ENCODE results near the gene RXFP4.
"Not testable (repeated sequence)": the region's sequence is repeated elsewhere in the genome, so short reads cannot be mapped to it uniquely, and the experiment has no call there.

The RXFP4 gene

DNA sequence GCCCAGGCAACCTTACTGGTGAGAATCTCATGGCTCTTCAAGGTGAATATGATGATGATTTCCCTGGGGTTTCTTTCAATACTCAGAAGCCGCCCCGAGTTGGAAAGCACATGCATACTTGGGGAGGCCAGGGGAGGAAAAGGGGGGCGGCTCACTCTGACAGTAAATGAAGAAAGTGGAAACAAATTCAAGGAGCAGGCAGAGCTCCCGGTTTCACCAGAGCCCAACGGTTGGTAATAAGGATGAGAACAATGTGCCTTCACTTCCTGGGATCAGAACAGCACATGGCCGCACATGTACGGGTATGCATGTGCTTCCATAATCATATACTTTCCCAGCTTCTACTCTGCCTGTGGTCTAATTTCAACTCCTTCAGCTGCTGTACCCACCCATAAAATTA lies 40.7 kb downstream of the RXFP4 start:
- H3K36me3 Mint-ChIP-seq (ENCODE audit: low read depth) = peaks cover 40% of the 10 kb centered on the region
- no peaks in the 10 kb centered on the region for H3K9me3 Mint-ChIP-seq
- H3K27ac Mint-ChIP-seq = peak overlapping the region; percentile 93
- intact Hi-C loops (cut with micrococcal nuclease) = no loop called here
- peaks cover 62% of the 10 kb centered on the region for H3K4me1 Mint-ChIP-seq (ENCODE audit: low read depth)
- H3K27me3 Mint-ChIP-seq = no peaks in the 10 kb centered on the region
- H3K4me3 Mint-ChIP-seq = peak overlapping the region; percentile 11

DNA sequence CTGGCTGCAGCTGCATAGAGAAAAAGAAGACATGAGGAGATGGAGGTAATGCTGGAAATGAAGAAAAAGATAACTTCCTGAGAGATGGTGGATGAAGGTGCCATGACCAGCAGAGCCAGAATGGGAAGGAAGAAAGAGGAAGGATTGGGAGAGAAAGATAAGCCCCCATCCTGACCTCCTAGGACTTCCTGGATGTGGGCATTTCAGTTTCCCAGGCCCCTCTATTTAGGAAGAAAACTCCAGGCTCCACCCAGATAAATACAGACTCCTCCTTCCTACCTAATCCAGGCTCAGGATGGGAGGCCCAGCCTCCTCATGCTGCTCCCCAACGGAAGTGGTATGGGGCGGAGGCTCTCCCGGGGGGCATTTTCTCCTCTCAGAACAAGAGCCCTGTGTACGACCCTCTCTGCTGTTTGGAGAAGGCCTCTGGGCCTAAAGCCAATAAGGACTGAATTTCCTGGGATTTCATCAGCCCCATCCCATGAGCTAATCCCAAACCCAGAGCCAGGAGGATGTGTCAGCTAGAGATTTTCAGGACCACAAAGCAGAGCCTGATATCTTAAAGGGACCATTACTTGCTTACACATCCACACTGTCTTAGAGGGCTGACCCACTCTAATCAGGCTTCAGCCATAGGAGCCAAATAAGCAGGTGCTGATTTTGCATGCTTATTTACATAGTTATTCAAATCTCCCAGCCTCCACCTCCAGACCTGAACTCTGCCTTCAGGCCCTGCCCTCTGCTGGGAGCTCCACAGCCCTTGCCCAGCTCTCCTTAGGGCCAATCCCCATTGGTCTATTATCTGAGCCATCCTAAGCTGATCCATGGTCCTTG lies 42.0 kb downstream of the RXFP4 start:
- intact Hi-C loops (cut with micrococcal nuclease) = no loop called here
- H3K9me3 Mint-ChIP-seq = no peaks in the 10 kb centered on the region
- peaks cover 27% of the 10 kb centered on the region for H3K36me3 Mint-ChIP-seq (ENCODE audit: low read depth)
- H3K4me1 Mint-ChIP-seq (ENCODE audit: low read depth) = peaks cover 71% of the 10 kb centered on the region
- H3K27ac Mint-ChIP-seq = peak overlapping the region; percentile 93
- H3K4me3 Mint-ChIP-seq = no peak overlapping the region
- H3K27me3 Mint-ChIP-seq = no peaks in the 10 kb centered on the region

DNA sequence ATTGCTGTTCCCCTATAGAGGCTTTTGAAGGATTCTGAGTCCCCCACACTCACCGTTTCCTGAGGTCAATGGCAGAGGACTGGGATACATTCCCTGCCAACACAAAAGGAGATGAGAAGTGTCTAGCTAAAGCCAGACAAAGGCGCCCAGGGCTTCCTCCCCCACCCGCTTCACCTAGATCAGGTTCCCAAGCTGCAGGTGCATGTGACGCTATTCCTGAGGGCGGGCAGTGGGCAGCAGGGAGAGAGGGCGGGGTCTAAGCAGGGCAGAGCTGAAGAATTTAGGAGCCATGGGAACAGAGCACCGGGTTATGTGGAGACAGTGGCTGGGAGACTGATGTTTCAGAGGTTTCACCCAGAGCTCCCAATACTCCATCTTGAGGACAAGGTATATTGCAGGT lies 42.9 kb downstream of the RXFP4 start:
- no peaks in the 10 kb centered on the region for H3K9me3 Mint-ChIP-seq
- H3K27ac Mint-ChIP-seq = no peak overlapping the region
- no peaks in the 10 kb centered on the region for H3K27me3 Mint-ChIP-seq
- peaks cover 17% of the 10 kb centered on the region for H3K36me3 Mint-ChIP-seq (ENCODE audit: low read depth)
- peaks cover 75% of the 10 kb centered on the region for H3K4me1 Mint-ChIP-seq (ENCODE audit: low read depth)
- H3K4me3 Mint-ChIP-seq = no peak overlapping the region
- intact Hi-C loops (cut with micrococcal nuclease) = no loop called here

DNA sequence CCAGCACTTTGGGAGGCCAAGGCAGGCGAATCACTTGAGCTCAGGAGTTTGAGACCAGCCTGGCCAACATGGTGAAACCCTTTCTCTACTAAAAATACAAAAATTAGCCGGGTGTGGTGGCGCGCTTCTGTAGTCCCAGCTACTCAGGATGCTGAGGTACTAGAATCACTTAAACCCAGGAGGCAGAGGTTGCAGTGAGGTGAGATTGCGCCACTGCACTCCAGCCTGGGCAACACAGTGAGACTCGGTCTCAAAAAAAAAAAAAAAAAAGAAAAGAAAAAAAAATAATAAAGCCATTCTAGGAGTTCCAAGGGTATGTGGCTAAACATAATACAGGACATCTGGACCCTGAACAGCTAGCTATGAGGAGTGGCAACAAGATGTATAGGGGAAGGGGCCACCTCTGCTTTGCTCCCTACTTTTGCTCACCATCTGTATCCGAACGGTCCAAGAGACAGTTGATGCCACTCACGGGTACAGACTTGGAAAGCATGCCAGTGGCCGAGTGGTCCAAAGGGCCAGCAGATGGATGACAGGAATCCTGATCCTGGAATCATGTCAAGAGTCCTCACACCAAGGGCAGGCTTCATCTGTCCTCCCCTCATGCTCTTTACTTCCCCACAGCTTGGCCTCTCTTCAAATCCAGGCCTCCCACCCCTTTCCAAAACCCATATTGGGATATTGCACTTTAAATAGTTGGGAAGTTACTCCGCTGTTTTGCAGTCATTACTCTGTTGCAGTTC lies 43.6 kb downstream of the RXFP4 start:
- intact Hi-C loops (cut with micrococcal nuclease); H3K9me3 Mint-ChIP-seq; H3K27me3 Mint-ChIP-seq; H3K27ac Mint-ChIP-seq; H3K4me3 Mint-ChIP-seq: not testable (repeated sequence)
- H3K4me1 Mint-ChIP-seq (ENCODE audit: low read depth) = peaks cover 75% of the 10 kb centered on the region
- H3K36me3 Mint-ChIP-seq (ENCODE audit: low read depth) = peaks cover 10% of the 10 kb centered on the region

DNA sequence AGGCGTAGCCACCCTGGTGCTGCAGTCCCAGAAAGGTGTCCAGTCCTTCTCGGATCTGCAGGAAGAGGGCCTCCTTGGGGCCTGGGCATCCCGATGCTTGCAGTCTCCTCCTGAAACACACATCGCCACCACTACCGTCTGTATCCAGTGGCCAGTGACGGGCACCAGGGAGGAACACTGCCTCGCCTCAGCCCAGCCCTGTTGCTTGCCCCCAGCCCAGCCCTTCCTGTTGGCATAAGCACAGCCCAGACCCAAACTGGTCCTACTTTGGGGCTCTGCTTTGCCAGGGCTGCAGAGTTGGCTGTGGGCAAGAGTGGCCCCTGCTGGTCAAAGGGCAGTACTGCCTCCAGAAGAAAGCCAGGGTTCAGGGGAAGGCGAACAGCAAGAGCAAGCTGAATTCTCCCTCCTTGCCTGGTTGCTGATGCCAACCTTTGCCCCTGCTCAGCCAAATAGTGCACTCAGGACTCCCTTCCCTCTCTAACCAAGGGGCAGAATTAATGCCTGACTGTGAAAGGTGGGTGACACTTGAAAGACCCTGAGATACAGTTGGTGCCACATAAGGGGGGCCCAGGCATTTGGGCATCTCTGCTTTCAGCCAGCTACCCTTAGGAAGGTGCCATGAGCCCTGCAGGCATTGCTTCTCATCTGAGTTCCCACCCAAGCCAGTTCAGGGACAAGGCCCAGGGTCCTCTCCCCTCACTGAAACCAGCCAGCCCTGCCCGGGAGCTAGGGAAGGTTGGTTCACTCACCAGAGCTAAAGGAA lies 48.0 kb downstream of the RXFP4 start:
- Mint-ChIP-seq H3K27ac (peak overlapping the region; percentile 84), H3K9me3 (no peaks in the 10 kb centered on the region), H3K27me3 (no peaks in the 10 kb centered on the region), H3K4me1 (ENCODE audit: low read depth) (peaks cover 56% of the 10 kb centered on the region), H3K36me3 (ENCODE audit: low read depth) (no peaks in the 10 kb centered on the region), H3K4me3 (peak overlapping the region; percentile 66)
- intact Hi-C loops (cut with micrococcal nuclease) = loop anchor here (1.0 kb wide), 1 partner anchor 51 kb away; no protein-coding TSS in a partner anchor

DNA sequence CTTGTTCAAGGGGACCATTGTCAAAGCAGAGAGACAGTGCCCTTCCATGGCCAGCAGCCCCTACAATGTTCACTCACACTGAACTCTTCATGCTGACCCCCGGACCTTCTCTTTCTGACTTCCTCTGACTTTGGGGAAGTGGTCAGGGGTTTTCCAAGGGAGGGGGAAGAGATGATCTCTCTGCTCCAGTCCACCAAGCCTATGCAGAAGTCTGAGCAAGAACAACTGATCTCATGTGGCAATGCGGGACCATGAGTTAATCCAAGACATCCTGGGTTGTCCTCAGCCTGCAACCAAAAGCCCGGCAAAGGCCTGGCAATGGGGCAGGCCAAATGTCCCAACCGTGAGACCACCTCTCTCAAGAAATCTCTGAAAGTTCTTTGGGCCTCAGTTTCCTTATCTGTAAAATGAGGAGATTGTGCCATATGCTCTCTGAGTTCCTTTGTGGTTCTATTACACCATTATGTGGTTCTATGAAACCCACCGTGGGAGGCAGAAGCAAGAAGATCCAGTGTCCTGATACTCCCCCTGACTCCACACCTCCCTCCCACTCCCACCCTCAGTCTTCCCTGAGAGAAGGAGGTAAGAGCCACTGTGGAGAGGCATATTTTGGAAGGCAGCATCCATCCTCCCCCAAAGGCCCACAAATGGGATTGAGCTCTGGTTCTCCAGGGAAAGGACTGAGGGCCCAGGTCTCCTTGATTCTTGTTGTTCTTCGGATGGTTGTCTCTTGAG lies 48.7 kb downstream of the RXFP4 start:
- Mint-ChIP-seq H3K4me3 (peak overlapping the region; percentile 66), H3K9me3 (no peaks in the 10 kb centered on the region), H3K36me3 (ENCODE audit: low read depth) (no peaks in the 10 kb centered on the region), H3K27ac (peak overlapping the region; percentile 84), H3K4me1 (ENCODE audit: low read depth) (peaks cover 59% of the 10 kb centered on the region), H3K27me3 (peaks cover 5% of the 10 kb centered on the region)
- intact Hi-C loops (cut with micrococcal nuclease) = no loop called here

Measured in dendritic cell treated with granulocyte-macrophage colony-stimulating factor and Interleukin-4, amounts not matched to agents 40 ng/mL and 50 ng/mL, for 4 days (primary cell).